Thoracic aorta (tissue), 2 donors: Measurements from ENCODE around the gene SLC7A5. TPM values are rescaled to one million over a fixed set of nuclear protein-coding genes. Genes with fewer than 3 reads are reported as not detected.

ENCODE experiments used
- ATAC-seq: fragments of 150-250 bp; one replicate; pipeline ENCODE4 v1.8.0; 2017; ENCODE audit warnings: low read depth; ENCODE audit not compliant: insufficient number of reproducible peaks, low FRiP score
- DNase-seq: peaks from one replicate; pipeline ENCODE4 v3.0.0-alpha.2; 2020; ENCODE audit warnings: low spot score
- H3K27ac ChIP-seq, 2 donors: fragments of 200-600 bp; sonication (generic); 1 replicate in 1 of 2; 2 replicates in 1 of 2; pipeline ENCODE4 v1.5.1; 2016; ENCODE audit warnings: mild to moderate bottlenecking in 2 of 2, moderate library complexity in 2 of 2
- H3K27me3 ChIP-seq: fragments of 200-600 bp; sonication (generic); replicated peaks from 2 replicates; pipeline ENCODE4 v1.6.0; 2016; ENCODE audit warnings: mild to moderate bottlenecking; ENCODE audit not compliant: insufficient read depth
- H3K36me3 ChIP-seq: fragments of 200-600 bp; sonication (generic); one replicate; pipeline ENCODE4 v1.5.1; 2016
- H3K4me1 ChIP-seq, 2 donors: fragments of 200-600 bp; sonication (generic); 1 replicate in 1 of 2; 2 replicates in 1 of 2; pipeline versions ENCODE4 v1.5.1 to v1.6.0; 2016; ENCODE audit warnings: low read depth in 2 of 2, mild to moderate bottlenecking in 1 of 2; ENCODE audit not compliant: control insufficient read depth in 1 of 2
- H3K4me3 ChIP-seq: fragments of 200-600 bp; sonication (generic); 2 replicates; pipeline ENCODE4 v1.5.1; 2016; ENCODE audit warnings: mild to moderate bottlenecking
- H3K9me3 ChIP-seq: fragments of 200-600 bp; sonication (generic); 2 replicates; pipeline ENCODE4 v1.5.1; 2016
- total RNA-seq, 2 donors: library from RNA; depleted of rRNA; stranded (reverse); fragments of >200 nt; gene quantifications; one replicate each; pipeline versions ENCODE4 v1.1.0 to v1.2.3, GENCODE V29; 2016
- TF ChIP-seq, protein P1 (sequence below): fragments of 200-600 bp; sonication (generic); IDR thresholded peaks from one replicate; pipeline ENCODE4 v1.5.1; 2019; ENCODE audit warnings: antibody characterized with exemption

The SLC7A5 gene
- total RNA-seq, 2 donors from 2014 or later: 2.7 to 33.7 TPM

DNA sequence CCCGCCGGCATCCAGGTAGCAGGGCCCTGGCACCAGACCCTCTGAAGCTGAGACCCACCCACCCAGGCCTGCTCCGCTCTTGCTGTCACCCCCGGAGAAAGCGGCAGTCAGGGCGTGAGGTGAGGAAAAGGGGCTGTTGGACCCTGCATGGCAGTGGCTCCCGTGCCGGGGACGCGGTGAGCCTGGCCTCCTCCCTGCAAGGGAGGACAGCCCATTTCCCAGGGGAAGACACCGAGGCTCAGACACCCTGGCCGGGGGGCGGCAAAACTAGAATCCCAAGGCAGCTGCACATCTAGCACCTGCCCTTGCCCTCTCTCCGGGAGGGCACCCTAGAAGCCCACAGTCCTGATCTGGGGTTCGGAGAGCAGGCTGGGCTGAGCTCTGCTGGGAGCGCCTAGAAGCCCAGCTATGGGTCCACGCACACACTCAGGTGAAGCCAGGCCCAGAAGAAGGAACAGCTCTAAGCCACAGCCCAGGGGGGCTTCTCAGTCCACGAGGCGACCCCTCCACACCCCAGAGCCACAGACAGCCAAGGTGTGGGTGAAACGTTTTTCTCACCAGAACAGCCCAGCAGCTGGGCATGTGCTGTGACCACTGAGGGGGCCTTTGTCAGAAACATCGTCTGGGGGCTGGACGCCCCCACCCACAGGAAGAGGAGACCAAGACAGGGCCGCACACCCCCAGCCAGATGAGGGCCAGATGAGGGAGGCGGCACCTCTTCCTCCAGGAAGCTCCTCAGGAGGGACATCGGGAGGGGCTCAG lies 22.4 kb downstream of the SLC7A5 start:
- TF ChIP-seq, protein P1, sequence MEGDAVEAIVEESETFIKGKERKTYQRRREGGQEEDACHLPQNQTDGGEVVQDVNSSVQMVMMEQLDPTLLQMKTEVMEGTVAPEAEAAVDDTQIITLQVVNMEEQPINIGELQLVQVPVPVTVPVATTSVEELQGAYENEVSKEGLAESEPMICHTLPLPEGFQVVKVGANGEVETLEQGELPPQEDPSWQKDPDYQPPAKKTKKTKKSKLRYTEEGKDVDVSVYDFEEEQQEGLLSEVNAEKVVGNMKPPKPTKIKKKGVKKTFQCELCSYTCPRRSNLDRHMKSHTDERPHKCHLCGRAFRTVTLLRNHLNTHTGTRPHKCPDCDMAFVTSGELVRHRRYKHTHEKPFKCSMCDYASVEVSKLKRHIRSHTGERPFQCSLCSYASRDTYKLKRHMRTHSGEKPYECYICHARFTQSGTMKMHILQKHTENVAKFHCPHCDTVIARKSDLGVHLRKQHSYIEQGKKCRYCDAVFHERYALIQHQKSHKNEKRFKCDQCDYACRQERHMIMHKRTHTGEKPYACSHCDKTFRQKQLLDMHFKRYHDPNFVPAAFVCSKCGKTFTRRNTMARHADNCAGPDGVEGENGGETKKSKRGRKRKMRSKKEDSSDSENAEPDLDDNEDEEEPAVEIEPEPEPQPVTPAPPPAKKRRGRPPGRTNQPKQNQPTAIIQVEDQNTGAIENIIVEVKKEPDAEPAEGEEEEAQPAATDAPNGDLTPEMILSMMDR: no peak
- Histone ChIP-seq H3K9me3 (no peaks in the 10 kb centered on the region), H3K36me3 (no peaks in the 10 kb centered on the region), H3K27ac (no peak overlapping the region), H3K4me1 (peaks cover 0 to 4% of the 10 kb centered on the region in 2 donors), H3K27me3 (no peaks in the 10 kb centered on the region), H3K4me3 (no peak overlapping the region)
- ATAC-seq (no peak), DNase-seq (no peak)

DNA sequence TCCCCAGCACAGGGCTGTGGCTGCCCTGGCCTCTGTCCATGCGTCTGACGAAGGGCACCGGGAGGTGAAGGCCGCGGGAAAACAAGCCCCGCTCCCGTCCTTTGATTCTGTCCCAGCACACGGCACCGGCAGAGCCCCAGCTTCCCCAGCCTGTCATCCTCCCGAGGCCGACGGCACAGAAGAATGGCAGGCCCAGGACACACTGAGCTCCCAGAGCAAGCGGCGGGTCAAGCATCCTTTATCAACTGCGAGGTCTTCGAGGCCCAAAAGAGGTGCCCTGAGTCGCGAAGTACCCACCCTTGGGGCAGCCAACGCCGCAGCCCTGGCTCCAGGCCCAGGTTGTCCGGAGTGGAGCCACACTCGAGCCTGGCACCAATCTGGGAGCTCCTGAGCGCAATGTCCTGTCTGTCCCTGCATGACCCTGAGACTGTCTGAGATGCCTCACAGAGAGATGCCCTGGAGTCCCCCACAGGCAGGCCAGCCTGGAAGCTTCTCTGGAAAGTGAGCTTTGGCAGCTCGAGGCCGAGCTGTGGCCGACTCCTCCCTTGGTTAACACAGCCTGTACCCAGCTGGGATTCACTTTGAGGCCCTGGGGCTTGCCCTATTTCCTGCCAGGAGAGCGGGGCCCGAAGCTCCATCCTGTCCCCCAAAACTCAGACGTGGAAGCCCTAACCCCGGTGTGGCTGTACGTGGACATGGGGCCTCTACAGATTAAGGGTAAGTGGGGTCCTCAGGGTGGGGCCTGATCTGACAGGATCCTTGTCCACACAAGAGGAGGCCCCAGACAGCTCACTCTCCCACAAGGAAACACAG lies 23.3 kb downstream of the SLC7A5 start:
- H3K4me3 ChIP-seq: no peak overlapping the region
- TF ChIP-seq, protein P1: no peak
- H3K36me3 ChIP-seq: no peaks in the 10 kb centered on the region
- no peak for DNase-seq
- no peak for ATAC-seq
- H3K9me3 ChIP-seq: no peaks in the 10 kb centered on the region
- H3K4me1 ChIP-seq: peaks cover 0 to 4% of the 10 kb centered on the region in 2 donors
- no peaks in the 10 kb centered on the region for H3K27me3 ChIP-seq
- no peak overlapping the region for H3K27ac ChIP-seq

DNA sequence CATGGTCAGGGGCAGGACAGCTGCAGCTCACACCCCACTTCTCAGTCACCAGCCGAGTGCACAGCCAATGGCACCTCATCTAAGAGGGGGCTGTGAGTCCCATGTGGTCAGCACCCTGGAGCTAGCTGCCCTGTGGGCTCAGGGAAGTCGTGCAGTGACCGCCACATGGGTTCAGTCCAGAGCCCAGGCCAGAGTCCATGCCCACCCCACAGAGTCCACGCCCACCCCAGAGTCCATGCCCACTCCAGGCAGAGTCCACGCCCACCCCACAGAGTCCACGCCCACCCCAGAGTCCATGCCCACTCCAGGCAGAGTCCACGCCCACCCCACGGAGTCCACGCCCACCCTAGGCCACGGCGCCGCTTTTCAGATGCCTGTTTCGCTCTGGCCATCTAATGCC lies 24.1 kb downstream of the SLC7A5 start:
- H3K4me1 ChIP-seq: peaks cover 0 to 2% of the 10 kb centered on the region in 2 donors
- DNase-seq (no peak), ATAC-seq (no peak)
- no peaks in the 10 kb centered on the region for H3K36me3 ChIP-seq
- no peak overlapping the region for H3K4me3 ChIP-seq
- no peak overlapping the region for H3K27ac ChIP-seq
- TF ChIP-seq, protein P1: no peak
- H3K27me3 ChIP-seq: no peaks in the 10 kb centered on the region
- H3K9me3 ChIP-seq: no peaks in the 10 kb centered on the region

DNA sequence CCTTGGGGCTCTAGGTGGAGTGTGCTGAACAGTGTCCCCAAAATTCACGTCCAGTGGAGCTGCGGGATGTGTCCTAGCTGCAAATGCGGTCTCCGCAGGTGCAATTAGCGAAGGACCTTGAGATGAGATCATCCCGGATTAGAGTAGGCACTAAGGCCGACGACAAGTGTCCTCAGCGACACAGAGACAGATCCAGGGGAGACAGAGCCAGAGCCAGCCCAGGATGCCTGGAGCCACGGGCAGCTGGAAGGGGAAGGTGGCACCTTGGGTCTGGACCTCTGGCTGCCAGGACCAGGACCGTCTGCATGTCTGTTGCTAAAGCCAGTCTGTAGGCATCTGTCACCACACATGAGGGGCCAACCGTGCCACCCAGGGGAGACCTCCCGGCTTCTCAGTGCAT lies 24.5 kb downstream of the SLC7A5 start:
- ATAC-seq: no peak
- no peaks in the 10 kb centered on the region for H3K27me3 ChIP-seq
- H3K36me3 ChIP-seq: no peaks in the 10 kb centered on the region
- no peak for DNase-seq
- TF ChIP-seq, protein P1: no peak
- H3K27ac ChIP-seq: no peak overlapping the region
- H3K9me3 ChIP-seq: no peaks in the 10 kb centered on the region
- H3K4me1 ChIP-seq: no peaks in the 10 kb centered on the region
- H3K4me3 ChIP-seq: no peak overlapping the region

DNA sequence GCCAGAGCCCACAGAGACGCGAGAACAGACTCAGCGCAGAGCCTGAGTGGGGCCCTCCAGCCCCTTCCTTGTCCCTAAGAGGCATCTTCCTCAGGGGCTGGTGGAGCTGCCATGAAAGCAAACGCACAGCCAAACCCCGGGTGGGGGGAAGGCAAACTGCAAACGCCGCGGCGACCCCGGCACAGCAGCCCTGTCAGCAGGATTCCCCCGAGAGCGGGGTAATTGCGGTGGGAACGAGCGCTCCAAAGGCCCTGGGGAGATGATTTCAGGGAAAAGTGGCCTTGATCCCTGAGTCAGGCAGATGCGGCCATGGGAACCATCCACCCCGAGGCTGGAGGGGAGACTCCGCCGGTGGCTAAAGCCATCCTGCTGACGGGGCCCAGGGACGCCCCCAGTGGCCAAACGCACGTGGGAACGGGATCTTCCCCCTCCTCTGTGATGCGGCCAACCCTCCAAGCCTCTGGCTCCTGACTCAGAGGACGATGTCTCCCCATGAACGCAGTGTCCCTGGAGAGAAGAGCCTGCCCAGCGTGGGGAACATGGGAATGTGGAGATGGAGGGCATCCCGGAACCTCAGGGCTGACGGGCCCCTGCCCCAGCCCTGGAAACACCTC lies 25.1 kb downstream of the SLC7A5 start:
- H3K27ac ChIP-seq: no peak overlapping the region
- no peaks in the 10 kb centered on the region for H3K36me3 ChIP-seq
- TF ChIP-seq, protein P1: no peak
- ATAC-seq (no peak), DNase-seq (no peak)
- no peak overlapping the region for H3K4me3 ChIP-seq
- no peaks in the 10 kb centered on the region for H3K27me3 ChIP-seq
- no peaks in the 10 kb centered on the region for H3K4me1 ChIP-seq
- H3K9me3 ChIP-seq: no peaks in the 10 kb centered on the region
